ENCODE measurements around the gene TMEM248.
"Not testable (repeated sequence)": the region's sequence is repeated elsewhere in the genome, so short reads cannot be mapped to it uniquely, and the experiment has no call there.

Gene TMEM248

DNA sequence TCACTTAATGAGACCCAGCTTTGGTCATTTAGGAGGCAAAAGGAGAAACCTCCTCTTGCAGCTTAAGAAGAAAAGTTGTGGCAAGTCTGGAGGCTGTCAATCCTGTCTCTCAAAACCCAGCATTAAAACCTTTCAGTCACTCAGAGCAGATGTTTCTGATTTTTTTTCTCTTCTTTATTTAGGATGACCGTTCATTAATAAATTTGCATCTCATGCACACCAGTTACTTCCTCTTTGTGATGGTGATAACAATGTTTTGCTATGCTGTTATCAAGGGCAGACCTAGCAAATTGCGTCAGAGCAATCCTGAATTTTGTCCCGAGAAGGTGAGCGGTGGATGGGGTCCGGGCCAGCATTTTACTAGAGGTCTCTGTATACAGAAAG lies 32.0 kb downstream of the TMEM248 start:
- DNase-seq: no peak

DNA sequence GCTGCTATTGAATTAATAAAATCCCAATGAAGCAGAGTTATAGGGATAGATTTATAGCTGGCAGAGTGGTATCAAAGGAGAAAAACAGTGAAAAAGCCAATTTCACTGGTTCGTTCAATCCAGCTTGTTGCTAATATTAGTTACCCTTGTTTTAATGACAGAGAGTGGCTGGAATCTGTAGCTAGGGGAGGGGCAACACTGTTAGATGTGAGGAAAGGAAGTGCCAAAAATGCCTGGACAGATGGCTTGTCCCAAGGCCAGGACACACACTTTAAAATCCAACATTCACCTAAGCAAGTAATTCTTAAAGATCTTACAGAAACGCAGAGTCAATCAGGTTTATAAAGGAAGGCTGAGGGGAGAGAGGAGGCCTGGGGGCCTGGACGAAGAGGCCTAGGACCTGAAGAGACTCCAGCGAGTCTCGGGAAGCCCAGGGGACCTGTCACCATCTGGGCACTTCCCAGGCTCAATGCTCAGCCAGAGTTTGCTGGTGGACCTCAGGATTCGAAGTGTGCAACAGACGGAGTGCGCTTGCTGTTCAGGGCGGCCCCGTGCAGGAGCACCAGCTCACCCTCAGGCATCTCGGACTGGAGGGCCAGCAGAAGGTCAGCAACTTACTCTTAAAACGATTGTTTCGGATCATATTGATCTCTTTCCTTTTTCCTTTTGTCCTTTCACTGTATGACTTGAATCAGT lies 36.7 kb downstream of the TMEM248 start:
- DNase-seq: no peak

DNA sequence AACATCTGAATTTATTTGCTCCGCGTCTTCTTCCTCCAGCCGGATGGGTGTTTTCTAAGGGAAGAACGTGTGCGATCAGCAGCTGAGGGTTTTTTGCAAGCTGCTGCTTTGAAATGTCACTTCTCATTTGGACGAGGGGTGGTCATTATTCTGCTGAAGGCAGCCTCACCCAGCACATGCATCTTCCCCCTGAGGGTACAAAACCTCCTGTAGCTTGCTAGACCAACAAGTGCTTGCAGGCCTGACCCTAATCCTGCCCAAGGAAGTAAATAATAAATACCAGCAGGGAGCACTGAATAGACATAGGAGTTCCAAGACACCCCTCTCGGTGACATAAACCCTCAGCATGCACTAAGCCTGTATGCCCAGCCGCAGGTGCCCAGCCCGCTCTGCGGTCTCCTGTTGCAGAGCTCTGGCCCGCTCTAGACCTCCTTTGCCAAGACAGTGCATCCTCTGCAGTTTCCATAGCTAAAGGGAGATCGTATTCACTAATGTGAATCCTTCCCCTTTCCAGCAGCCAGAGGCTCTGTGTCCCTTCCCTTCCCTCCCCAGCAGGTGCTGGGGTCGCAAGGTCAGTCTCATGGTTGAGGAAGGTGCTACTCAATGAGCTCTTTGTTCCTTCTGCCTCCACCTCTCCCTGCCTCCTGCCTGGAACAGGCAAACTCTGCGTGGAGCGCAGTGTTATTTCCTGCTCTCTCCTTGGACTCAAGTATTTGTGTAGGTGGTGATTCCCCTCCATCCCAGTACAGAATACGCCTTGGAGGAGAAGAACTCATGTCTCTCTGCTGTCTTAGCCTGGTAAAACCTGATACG lies 37.7 kb downstream of the TMEM248 start:
- DNase-seq: no peak

DNA sequence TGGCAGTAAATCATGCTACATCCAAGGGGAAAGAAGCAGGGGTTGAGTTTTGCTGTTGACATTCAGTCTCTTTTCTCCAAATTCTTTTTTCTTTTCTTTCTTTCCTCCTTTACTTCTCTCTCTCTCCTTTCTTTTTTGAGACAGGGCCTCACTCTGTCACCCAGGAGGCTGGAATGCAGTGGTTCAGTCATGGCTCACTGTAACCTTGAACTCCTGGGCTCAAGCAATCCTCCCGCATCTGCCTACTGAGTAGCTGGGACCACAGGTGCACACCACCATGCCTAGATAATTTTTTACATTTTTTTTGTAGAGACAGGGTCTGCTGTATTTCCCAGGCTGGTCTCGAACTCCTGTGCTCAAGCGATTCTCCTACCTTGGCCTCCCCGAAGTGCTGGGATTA lies 39.2 kb downstream of the TMEM248 start:
- DNase-seq: no peak

DNA sequence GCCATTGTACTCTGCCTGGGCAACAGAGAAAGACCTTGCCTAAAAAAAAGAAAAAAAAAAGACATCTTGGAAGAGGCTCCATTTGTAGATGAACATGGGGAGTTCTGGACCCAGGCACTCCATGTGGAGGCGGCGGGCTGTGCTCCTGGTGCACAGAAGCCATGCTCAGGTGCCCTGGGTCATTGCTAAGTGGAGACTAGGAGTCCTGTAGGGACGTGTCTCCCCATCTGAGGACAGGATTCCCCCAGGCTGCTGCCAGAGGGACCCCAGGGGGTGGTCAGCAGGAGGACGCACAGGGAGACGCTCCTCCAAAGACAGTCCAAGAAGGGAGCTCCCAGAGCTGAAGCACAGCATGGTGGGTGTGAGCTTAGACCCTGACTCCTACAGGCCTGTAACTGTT lies 40.1 kb downstream of the TMEM248 start:
- no peak for DNase-seq

DNA sequence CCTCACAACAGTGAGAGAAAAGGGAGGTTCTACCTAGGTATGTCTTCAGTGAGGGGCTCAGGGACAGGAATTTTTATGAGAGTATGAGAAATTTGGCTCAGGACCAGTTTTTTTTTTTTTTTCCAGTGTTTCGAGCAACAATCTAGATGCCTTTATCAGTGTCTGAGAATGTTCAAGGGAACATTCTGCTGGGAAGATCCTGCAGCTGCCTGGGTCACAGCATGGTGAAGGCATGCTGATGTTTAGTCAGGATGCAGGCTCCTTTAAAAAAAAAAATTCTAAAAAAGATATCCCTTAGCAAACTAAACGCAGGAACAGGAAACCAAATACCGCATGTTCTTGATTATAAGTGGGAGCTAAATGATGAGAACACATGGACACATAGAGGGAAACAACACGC lies 43.4 kb downstream of the TMEM248 start:
- no peak for DNase-seq

DNA sequence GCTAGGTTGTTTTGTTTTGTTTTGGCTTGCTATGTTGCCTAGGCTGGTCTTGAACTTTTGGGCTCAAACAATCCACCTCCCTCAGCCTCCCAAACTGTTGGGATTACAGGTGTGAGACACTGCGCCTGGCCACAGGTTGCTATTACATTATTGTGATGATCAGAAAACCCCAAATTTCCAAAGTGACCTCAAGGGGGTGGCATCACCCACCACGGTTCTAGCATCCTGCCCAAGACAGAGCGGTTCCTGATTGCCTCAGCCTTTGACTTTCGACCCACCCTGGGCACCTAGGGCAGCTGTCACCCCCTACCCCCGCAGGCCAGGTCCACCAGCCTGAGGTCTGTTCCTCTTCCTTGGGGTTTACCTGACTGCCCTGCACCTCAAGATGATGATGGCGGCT lies 46.0 kb downstream of the TMEM248 start:
- no peak for DNase-seq

DNA sequence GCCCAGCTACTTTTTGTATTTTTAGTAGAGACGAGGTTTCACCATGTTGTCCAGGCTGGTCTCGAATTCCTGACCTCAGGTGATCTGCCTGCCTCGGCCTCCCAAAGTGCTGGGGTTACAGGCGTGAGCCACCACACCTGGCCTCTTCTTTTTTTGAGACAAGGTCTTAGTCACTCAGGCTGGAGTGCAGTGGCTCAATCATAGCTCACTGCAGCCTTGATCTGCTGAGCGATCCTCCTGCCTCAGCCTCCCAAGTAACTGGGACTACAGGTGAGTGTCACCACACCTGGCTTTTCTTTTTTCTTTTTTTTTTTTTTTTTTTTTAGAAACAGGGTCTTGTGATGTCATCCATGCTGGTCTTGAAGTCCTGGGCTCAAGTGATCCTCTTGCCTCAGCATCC lies 48.0 kb downstream of the TMEM248 start:
- not testable (repeated sequence) for DNase-seq

DNA sequence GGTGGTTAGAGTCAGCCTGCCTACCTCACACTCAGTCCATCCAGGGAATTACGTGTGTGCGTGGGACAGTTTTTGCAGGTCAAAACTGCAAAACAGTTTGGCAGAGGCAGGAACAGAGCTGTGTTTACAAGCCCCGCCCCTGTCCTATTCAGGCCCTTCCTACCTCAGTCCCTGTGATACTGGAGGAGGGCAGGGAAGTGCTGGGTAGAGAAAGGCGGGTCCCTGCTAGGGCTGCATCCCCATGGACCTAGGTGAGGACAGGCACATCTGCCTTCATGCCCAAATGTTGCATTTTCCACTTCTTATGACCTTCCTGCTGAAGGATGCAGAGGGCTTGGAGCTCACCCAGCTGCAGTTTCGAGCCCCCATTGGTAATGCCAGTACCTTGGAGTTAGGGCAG lies 49.3 kb downstream of the TMEM248 start:
- no peak for DNase-seq

DNA sequence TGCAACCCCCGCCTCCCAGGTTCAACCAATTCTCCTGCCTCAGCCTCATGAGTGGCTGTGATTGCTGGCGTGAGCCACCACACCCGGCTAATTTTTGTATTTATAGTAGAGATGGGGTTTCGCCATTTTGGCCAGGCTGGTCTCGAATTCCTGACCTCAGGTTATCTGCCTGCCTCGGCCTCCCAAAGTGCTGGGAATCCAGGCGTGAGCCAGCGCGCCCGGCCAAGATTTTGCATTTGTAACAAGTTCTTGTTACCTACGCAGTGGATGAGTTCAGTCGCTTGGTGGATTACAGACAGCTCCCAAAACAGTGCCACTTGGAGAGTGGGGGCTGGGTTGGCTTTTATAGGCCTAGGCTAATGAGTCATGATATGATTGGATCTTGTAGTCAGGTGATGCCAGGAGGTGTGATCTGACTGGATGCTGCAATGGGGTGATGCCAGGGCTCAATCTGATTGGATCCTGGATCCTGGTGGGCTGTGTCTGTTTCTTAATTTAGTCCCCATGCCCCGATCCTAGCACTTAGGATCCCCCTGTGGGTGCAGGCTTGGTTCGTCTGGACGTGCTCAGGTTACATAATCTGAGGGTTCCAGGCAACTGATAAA lies 54.1 kb downstream of the TMEM248 start:
- no peak for DNase-seq

DNA sequence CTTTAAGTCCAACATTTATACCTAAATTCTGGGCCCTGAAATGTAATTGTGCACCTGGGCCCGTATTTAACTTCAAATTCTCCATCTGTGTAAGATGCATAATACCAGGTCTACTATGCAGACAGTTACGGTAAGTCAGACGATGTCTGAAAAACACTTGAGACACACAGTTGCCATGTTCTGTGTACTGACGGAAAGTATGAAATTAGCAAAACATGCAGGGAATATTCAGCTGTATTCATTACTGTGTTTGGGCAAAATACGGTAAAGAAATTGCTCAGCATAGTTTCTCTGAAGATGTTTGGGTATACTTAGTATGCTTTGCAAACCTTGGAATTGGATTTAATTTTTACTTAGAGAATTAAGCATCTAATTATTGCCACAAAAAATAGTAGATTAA lies 57.3 kb downstream of the TMEM248 start:
- DNase-seq: not testable (repeated sequence)

DNA sequence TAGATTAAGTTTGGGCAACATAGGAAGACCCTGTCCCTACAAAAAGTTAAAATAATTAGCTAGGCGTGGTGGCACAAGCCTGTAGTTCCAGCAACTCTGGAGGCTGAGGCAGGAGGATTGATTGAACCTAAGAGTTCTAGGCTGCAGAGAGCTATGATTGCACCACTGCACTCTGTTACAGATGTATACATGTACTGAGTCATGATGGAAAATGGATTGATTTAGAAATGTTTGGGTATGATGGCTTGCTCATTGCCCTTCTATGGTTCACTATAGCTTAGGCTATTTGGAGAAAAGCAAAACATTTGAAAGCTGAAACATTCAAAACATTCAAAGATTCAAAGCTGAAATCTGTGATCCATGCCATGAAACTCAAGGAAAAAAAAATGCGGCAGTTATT lies 58.0 kb downstream of the TMEM248 start:
- not testable (repeated sequence) for DNase-seq

DNA sequence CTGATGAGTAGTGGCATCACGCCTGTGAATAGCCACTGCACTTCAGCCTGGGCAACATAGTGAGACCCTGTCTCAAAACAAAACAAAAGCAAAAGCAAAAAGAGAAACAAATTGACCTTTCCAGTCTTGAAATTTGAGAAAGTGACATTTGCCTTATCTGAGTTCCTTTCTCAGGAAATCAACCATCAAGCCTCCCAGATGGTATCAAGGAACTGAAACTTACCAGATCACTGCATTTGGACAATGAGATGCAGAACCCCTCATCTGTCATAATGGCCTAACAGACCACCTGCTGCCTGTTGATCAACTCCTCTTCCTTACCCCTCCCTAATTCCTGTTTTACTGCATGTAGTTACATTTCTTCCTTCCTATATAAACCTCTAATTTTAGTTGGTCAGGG lies 59.3 kb downstream of the TMEM248 start:
- not testable (repeated sequence) for DNase-seq

DNA sequence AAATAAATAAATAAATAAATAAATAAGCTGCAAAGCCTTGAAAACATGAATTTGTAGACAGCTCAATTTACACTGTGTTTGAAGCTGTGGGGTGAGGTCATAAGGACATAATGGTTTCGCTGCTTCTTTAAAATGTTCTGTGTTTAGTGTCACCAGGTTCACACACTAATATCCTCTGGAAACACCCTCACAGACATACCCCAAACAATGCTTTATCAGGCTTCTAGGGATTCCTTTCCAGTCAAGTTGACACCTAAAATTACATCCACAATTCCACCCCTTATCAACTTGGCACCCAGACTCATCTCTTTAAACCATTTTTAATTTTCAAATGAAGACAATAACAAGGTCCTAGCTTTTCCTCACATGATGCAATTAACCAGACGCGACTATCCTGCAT lies 68.5 kb downstream of the TMEM248 start:
- not testable (repeated sequence) for DNase-seq

DNA sequence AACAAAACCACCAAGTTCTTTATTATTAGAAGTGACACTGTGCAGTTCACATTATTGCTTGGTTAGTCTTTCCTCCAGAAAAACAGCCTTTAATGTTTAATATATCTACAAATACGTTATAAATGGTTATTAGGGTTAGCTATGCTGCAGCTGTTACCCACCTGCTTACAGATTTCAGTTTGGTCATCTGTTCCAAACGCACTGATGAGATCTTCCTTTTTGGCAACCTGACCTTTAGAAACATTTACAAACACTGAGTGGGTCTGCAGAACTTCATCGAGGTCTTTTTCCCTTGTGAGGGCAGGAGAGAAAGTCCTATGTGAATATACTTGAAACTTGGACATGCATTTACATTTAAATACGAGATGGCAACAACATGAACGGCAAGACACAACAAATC lies 73.0 kb downstream of the TMEM248 start:
- DNase-seq: not testable (repeated sequence)

DNA sequence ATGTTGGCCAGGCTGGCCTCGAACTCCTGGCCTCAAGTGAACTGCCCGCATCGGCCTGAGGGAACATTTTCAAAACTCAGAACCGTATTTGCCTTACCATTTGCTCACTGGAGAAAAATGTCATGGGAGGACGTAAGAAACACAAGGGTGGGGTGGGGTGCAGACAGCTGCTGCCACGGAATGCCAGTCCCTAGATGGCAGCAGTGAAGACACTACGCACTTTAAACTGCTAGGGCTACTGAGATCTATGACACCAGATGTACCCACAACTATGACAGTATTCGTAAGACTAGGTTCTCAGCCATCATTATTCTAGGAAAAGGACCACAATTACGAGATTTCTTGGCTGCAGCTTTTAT lies 73.6 kb downstream of the TMEM248 start:
- peak; percentile 78 for DNase-seq

DNA sequence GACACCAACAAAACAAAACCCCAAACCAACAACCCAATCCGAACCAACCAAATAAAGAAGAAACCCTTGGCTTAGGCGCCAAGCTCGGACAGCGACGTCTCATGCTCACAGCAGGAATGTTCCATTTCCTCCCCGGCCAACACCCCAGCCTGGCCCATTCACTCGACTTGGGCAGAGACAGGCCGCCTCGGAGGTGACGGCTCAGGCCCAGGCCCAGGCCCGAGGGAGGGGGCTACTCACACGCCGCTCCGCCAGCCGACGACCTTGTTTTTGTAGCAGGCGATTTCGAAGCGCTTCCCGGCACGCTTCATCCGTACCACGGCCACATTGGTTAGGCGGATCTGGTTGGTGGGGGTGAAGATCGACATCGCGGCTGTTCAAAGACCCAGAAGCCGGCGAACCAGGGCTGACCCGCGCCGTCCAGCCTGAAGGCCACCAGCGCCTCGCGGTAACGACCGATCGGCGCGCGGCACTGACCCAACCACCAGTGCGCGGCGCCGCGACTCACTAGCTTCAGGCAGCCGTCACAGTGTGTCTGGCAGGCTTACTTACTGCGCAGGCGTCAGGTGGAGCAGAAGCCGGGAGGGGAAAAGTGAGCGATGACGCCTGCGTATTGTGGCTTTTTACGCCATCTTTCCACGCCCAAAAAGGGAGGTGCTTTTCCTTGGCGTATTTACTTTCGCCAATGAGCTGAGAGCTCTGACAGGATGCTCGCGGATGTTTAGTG lies 74.2 kb downstream of the TMEM248 start, which contains the start of gene SBDS:
SBDS (minus strand) TSS at position 537 of the 727 bp plus-strand sequence; CDS start at position 368, 169 bp downstream.
- peak; percentile 98 for DNase-seq

DNA sequence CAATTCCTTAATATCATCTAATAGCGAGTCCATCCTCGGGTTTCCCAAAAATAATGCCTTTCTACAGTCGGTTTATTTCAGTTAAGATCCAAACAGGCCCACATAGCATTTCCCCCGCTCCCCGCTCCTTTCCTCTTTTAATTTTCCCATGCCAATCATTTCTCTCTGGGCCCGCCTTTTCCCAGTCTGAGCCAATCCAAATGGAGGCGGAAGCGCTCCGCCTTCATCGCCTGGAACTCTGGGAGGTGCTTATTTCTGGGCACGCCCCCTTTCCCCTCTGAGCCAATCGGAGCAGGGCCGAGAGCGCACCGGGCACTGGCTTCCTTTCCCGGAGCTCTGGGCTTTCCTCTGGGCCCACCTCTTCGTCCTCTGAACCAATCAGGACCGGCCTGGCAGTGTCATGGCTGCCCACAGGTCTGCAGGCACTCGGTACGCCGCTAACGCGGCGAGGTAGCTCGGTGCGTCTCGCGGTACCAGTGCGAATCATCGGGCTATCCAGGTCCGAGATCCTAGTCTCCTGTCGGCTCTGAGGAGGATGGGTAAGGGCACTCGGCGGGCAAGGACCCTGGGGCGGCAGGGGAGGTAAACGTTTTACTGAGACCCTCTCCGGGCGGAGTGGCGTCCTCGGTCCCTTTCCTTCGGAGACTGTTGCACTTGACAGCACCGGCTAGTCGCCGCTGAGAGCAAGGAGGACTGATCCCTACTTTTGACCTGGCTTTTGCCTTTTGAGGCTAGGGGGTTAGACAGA lies 75.6 kb downstream of the TMEM248 start, which contains the start of gene TYW1:
TYW1 (plus strand) TSS at position 390 of the 748 bp plus-strand sequence; CDS start at position 536, 146 bp downstream.
- peak; percentile 99 for DNase-seq

DNA sequence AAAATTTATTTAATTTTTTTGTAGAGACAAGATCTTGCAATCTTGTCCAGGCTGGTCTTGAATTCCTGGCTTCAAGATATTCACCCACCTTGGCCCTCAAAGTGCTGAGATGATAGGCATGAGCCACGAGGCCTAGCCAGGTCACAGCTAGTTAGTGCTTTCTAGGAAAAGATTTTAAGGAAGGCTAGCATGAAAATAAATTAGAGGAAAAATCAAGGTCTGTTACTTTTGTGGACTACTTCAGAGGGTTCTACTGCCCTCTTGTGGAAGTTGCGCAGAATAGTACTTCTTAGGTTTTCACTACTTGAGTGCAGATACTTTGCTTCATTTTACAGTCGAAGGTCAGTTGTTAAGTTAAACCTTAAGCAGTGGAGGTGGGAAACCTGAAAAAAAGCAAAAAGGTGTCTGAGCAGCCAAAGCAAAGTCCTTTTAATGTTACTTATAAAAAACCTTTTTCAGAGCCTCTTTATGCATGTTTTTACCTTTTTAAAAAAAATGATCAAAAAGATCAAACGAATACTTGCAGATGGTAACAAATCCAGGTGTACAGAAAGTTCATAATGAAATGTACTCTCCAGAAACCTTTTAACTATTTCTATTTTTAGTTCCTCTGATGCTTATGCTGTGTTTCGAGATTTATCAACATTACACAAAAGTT lies 79.7 kb downstream of the TMEM248 start:
- DNase-seq: peak; percentile 50

DNA sequence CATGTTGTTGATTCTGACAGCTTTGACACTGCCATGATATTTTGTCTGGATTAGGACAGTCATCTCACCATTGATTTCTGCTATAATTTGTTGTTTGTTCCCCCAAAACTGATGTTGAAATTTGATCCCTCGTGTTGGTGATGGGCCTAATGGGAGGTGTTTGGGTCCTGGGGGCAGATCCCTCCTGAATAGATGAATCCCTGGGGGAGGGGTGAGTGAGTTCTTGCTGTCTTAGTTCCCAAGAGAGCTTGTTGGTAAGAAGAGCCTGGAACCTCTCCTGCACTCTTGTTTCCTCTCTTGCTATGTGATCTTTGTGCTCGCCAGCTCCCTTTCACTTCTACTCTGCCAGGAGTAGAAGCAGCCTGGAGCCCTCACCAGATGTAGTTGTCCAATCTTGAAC lies 83.1 kb downstream of the TMEM248 start:
- DNase-seq: not testable (repeated sequence)

DNA sequence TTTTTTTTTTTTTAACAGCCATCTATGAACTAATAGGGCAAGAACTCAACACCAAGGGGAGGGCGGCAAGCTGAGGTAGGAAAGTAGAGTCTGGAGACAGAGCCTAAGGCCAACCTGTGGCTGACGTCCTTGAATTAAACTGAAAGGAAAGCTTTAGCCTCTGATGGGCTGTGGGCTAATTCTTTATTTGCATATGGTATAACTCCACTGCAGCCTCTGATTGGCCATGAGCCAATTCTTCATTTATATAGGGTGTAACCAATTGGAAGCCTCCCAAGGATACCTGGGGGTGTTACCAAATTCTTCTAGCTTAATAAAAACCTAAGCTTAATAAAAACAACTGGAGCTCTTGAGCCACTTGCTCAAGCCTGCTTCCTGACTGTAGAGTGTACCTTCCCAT lies 85.9 kb downstream of the TMEM248 start:
- no peak for DNase-seq

Measured in CD4-positive, alpha-beta T cell treated with Interleukin-12 subunit alpha and Interleukin-12 subunit beta, for 1 hour (primary cell).